Common myeloid progenitor, CD34-positive (primary cell): ENCODE results near the gene CRB2.

Source experiments
- CTCF ChIA-PET: fragments of 350-600 bp; sonication (Branson Sonifier 250); formaldehyde crosslinking; loops from one replicate; lab custom pipeline; 2021; ENCODE audit warnings: antibody characterized with exemption; lab: Charles Lee
- POLR2A ChIA-PET: fragments of 350-600 bp; sonication (Branson Sonifier 250); formaldehyde crosslinking; loops from one replicate; lab custom pipeline; 2021; ENCODE audit warnings: antibody characterized with exemption; lab: Charles Lee
- DNase-seq, 3 donors: peaks; one replicate each; pipeline versions ENCODE4 v3.0.0 to v3.0.0-alpha.2; 2013
- H3K27ac ChIP-seq, 2 experiments: 1 replicate in 1 of 2; 2 replicates in 1 of 2; pipeline ENCODE4 v1.7.0; 2013; ENCODE audit warnings: inconsistent platforms in 2 of 2, low read length in 2 of 2, mild to moderate bottlenecking in 2 of 2, low read depth in 1 of 2, moderate library complexity in 1 of 2; ENCODE audit not compliant: severe bottlenecking in 2 of 2, insufficient read depth in 1 of 2, poor library complexity in 1 of 2
- H3K27me3 ChIP-seq, 5 experiments: replicated peaks in 2 of 5; 1 replicate in 3 of 5; 2 replicates in 2 of 5; pipeline versions ENCODE4 v1.6.1 to v1.7.0; 2013; ENCODE audit warnings: low read length in 4 of 5, mild to moderate bottlenecking in 2 of 5, moderate library complexity in 2 of 5, inconsistent platforms in 1 of 5; ENCODE audit not compliant: insufficient read depth in 5 of 5, control insufficient read depth in 4 of 5
- H3K36me3 ChIP-seq, 4 experiments: 1 replicate in 2 of 4; 2 replicates in 2 of 4; pipeline versions ENCODE4 v1.6.1 to v1.7.0; 2013; ENCODE audit warnings: low read length in 3 of 4, control low read depth in 1 of 4, mild to moderate bottlenecking in 1 of 4; ENCODE audit not compliant: control insufficient read depth in 4 of 4, insufficient read depth in 4 of 4
- H3K4me1 ChIP-seq, 4 experiments: 1 replicate in 3 of 4; 2 replicates in 1 of 4; pipeline versions ENCODE4 v1.6.1 to v1.7.1; 2013; ENCODE audit warnings: low read length in 3 of 4, mild to moderate bottlenecking in 3 of 4, control low read depth in 1 of 4, inconsistent platforms in 1 of 4, moderate library complexity in 1 of 4; ENCODE audit not compliant: control insufficient read depth in 4 of 4, insufficient read depth in 4 of 4; ENCODE audit errors: control extremely low read depth in 1 of 4
- H3K4me3 ChIP-seq, 7 experiments: 1 replicate in 4 of 7; 2 replicates in 3 of 7; pipeline versions ENCODE4 v1.5.1 to v1.7.0; 2013; ENCODE audit warnings: mild to moderate bottlenecking in 7 of 7, low read length in 6 of 7, moderate library complexity in 6 of 7, inconsistent platforms in 2 of 7, low read depth in 2 of 7, control low read depth in 1 of 7; ENCODE audit not compliant: insufficient read depth in 4 of 7, control insufficient read depth in 1 of 7; ENCODE audit errors: extremely low read depth in 1 of 7
- H3K9me3 ChIP-seq, 5 experiments: 1 replicate in 4 of 5; 2 replicates in 1 of 5; pipeline versions ENCODE4 v1.6.1 to v1.7.1; 2013; ENCODE audit warnings: low read length in 4 of 5, mild to moderate bottlenecking in 2 of 5, inconsistent platforms in 1 of 5, low read depth in 1 of 5, moderate library complexity in 1 of 5; ENCODE audit not compliant: control insufficient read depth in 4 of 5, insufficient read depth in 2 of 5; ENCODE audit errors: control extremely low read depth in 1 of 5
- WGBS: methylation state at CpG from one replicate; pipeline ENCODE4 v1.1.5; 2013; ENCODE audit not compliant: insufficient coverage; 5-methylcytosine and 5-hydroxymethylcytosine counted together

The CRB2 gene

DNA sequence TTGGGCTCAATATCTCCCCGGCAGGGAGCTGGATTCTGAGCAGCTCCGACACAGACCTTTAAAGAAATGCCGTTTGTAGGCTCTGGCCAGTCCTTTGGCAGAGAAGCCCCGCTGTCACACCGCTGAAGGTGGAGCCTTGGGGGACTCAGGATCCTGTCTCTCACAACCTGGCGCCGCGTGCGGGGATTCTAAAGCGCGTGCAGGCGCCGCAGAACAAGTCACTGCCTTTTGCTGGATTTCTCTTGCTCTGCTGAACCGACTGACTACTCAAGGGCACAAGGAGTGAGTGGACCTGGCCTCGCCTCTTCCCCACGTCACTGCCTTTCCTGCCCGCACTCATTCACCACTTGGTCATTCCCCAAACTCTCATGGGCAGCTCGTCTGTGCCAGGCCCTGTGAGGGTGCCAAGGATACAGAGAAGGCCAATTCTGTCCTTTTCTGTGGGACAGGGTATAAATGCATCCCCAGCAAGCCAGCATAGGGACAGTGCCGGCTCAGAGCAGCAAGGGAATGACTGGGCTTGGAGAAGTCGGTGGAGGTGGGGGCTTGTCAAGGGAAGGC is 69.3 kb downstream of the CRB2 start:
- H3K4me3 ChIP-seq = no peak overlapping the region
- peaks cover 0 to 8% (median 0%) of the 10 kb centered on the region in 5 experiments for H3K9me3 ChIP-seq
- POLR2A ChIA-PET = no interaction called here
- CTCF ChIA-PET = interaction anchor here (1.8 kb wide), 1 partner anchor 10 kb away, joined by 5 read pairs; no protein-coding TSS in a partner anchor
- H3K27me3 ChIP-seq = peaks cover 0 to 8% (median 2%) of the 10 kb centered on the region in 5 experiments
- no peak overlapping the region for H3K27ac ChIP-seq
- WGBS = 99% methylated on average over 19 of the region's 20 CpGs
- H3K4me1 ChIP-seq = peaks cover 0 to 6% (median 5%) of the 10 kb centered on the region in 4 experiments
- H3K36me3 ChIP-seq = peaks cover 0 to 20% (median 7%) of the 10 kb centered on the region in 4 experiments
- DNase-seq = no peak

DNA sequence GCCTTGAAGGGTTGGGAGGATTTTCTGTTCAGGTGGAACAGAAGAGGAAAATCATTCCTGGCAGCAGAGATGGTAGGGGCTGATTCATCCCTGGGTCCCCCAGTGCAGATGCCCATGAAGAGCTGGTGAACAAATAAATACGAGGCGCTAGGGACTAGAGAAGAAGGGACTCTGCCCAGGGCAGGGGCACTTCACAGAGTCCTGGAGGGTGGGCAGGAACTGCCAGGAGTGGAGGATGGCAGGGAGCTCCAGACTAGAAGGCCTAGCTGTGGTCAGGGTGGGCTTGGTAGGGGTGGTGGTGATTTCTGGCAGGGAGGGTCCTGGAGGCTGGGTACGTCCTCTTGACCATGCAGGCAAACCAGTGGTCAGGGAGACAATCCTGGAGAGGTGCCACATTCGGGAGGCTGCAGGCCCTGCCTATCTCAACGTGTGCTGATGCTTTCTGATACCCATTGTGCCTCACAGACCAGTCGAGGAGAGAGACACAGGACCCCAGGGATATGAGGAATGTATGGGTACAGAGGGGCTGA is 69.9 kb downstream of the CRB2 start:
- 100% methylated on average over 6 of the region's 6 CpGs for WGBS
- Histone ChIP-seq H3K27me3 (peaks cover 0 to 8% (median under 1%) of the 10 kb centered on the region in 5 experiments), H3K4me3 (no peak overlapping the region), H3K9me3 (peaks cover 0 to 10% (median 0%) of the 10 kb centered on the region in 5 experiments), H3K27ac (no peak overlapping the region), H3K4me1 (peaks cover 0 to 1% (median 1%) of the 10 kb centered on the region in 4 experiments), H3K36me3 (peaks cover under 1 to 25% (median 8%) of the 10 kb centered on the region in 4 experiments)
- POLR2A ChIA-PET = no interaction called here
- no peak for DNase-seq
- CTCF ChIA-PET = interaction anchor here (1.5 to 1.8 kb wide), 2 partner anchors 9 to 23 kb away, joined by 3 to 5 read pairs; no protein-coding TSS in a partner anchor

- POLR2A ChIA-PET = no interaction called here
- no peak overlapping the region for H3K27ac ChIP-seq
- CTCF ChIA-PET = interaction anchor here (1.5 to 1.8 kb wide), 2 partner anchors 9 to 24 kb away, joined by 3 to 5 read pairs; no protein-coding TSS in a partner anchor
These were observed 70.4 kb downstream of the CRB2 start for GRCh38 chr9:123426406-123426805.

More at GRCh38 chr9:123426406-123426805, 70.4 kb downstream of the CRB2 start:
- WGBS = 94% methylated on average over 2 of the region's 2 CpGs
- no peak overlapping the region for H3K4me3 ChIP-seq
- H3K4me1 ChIP-seq = no peaks in the 10 kb centered on the region
- H3K9me3 ChIP-seq = peaks cover 0 to 10% (median 0%) of the 10 kb centered on the region in 5 experiments
- DNase-seq = no peak
- H3K27me3 ChIP-seq = peaks cover 0 to 8% (median 0%) of the 10 kb centered on the region in 5 experiments
- peaks cover 3 to 25% (median 8%) of the 10 kb centered on the region in 4 experiments for H3K36me3 ChIP-seq
